ENCODE data around the gene BAK1. TPM values are rescaled to one million over a fixed set of nuclear protein-coding genes. Genes with fewer than 3 reads are reported as not detected.

Gene BAK1
- total and polyA plus RNA-seq, 2 of the 13 experiments (the other 11 are each of a cell fraction or from before 2014, with no cell fraction given) = 15.0 to 23.8 TPM

DNA sequence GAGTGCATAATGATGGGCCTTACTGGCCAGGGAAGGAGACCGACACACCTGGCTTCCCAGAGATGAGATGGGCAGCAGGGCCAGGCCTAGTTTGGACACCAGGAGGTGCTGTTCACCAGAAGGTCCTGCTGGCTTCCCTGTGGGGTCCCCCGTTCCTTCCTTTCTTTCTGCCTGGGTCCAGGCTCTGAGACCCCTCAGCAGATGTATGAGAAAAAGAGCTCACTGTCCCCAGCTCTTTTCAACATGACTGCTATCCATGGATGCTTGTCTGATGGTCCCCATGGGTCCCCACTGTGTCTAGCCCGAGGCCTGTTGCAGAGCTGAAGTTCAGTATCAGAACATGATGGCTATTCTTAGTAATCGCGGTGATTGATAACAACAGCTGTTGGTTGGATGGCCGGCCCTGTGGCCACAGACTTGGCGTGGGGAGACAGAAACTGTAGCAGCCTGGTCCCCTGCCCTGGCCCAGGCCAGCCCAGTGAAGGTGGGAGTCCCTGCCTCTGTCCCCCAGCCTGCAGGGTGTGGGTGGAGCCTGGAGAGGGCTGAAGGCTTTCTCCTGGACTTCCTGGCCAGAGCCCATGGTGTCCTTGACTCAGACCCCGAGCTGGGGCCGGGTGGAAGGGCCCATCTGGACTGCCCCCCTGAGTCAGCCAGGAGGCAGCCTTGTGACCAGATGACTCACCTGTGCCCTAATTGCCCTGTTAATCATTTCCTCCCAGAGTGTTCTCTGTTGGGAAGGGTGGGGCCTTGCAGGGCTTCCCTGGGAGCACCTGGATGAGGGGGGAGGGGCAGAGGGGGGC is 9.9 kb upstream of the BAK1 start (continued):
- TF ChIP-seq KDM4B (CRISPR knock-in tag; IDR thresholded peaks at IDR 0.05) (no peak; the same call in 1 of the 2 replicates), ZNF510 (CRISPR knock-in tag; IDR thresholded peaks at IDR 0.05; ENCODE audit: low read depth) (no peak), FOXP1 (IDR thresholded peaks at IDR 0.05) (no peak), FOXP1 (CRISPR knock-in tag; IDR thresholded peaks at IDR 0.05) (no peak; the same call in 1 of the 2 replicates), HCFC1 (IDR thresholded peaks at IDR 0.05; ENCODE audit: low read depth, low read length) (0 out of 2 replicates have a peak, but pooled peaks have one; percentile 15), U2AF1 (optimal IDR thresholded peaks at IDR 0.05; ENCODE audit: low read depth, low read length) (no peak), POLR2G (IDR thresholded peaks at IDR 0.05; ENCODE audit: low read depth, low read length) (peak; percentile 55), SRY (CRISPR knock-in tag; IDR thresholded peaks at IDR 0.05) (peak; percentile 84; the same call in 1 of the 2 replicates), ETS1 (CRISPR knock-in tag; IDR thresholded peaks at IDR 0.05) (0 out of 2 replicates have a peak, but pooled peaks have one; percentile 14), ZNF572 (CRISPR knock-in tag; IDR thresholded peaks at IDR 0.05) (no peak), ZNF615 (CRISPR knock-in tag; IDR thresholded peaks at IDR 0.05; ENCODE audit: borderline replicate concordance) (no peak), FOSL1 (CRISPR knock-in tag; IDR thresholded peaks at IDR 0.05; ENCODE audit: borderline replicate concordance) (peak; percentile 97), ZNF781 (CRISPR knock-in tag; IDR thresholded peaks at IDR 0.05; ENCODE audit: borderline replicate concordance, not compliant biosample characterization) (peak; percentile 25), ZNF609 (CRISPR knock-in tag; IDR thresholded peaks at IDR 0.05; ENCODE audit: borderline replicate concordance) (peak; percentile 48; the same call in 1 of the 2 replicates)
- TF ChIP-seq, protein P1, sequence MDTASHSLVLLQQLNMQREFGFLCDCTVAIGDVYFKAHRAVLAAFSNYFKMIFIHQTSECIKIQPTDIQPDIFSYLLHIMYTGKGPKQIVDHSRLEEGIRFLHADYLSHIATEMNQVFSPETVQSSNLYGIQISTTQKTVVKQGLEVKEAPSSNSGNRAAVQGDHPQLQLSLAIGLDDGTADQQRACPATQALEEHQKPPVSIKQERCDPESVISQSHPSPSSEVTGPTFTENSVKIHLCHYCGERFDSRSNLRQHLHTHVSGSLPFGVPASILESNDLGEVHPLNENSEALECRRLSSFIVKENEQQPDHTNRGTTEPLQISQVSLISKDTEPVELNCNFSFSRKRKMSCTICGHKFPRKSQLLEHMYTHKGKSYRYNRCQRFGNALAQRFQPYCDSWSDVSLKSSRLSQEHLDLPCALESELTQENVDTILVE (CRISPR knock-in tag; IDR thresholded peaks at IDR 0.05) = peak; percentile 15; the same call in 1 of the 2 replicates
- TF ChIP-seq, protein P2, sequence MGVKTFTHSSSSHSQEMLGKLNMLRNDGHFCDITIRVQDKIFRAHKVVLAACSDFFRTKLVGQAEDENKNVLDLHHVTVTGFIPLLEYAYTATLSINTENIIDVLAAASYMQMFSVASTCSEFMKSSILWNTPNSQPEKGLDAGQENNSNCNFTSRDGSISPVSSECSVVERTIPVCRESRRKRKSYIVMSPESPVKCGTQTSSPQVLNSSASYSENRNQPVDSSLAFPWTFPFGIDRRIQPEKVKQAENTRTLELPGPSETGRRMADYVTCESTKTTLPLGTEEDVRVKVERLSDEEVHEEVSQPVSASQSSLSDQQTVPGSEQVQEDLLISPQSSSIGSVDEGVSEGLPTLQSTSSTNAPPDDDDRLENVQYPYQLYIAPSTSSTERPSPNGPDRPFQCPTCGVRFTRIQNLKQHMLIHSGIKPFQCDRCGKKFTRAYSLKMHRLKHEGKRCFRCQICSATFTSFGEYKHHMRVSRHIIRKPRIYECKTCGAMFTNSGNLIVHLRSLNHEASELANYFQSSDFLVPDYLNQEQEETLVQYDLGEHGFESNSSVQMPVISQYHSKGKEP (CRISPR knock-in tag; IDR thresholded peaks at IDR 0.05) = no peak

Measured in HepG2 (cell line).